Rectal smooth muscle tissue (tissue), 1 donor: Measurements from ENCODE around the gene SAMHD1.
A peak's percentile ranks its signal among the peaks of the same experiment; 100 is the strongest.
"Not testable (repeated sequence)": the region's sequence is repeated elsewhere in the genome, so short reads cannot be mapped to it uniquely, and the experiment has no call there.

Source experiments
- H3K27ac ChIP-seq: one replicate; pipeline ENCODE4 v1.7.0; 2013; ENCODE audit warnings: low read depth, low read length, inconsistent platforms
- H3K27me3 ChIP-seq: one replicate; pipeline ENCODE4 v1.7.0; 2013; ENCODE audit warnings: low read length; ENCODE audit not compliant: control insufficient read depth, insufficient read depth
- H3K36me3 ChIP-seq: one replicate; pipeline ENCODE4 v1.7.0; 2013; ENCODE audit warnings: low read length; ENCODE audit not compliant: control insufficient read depth, insufficient read depth
- H3K4me1 ChIP-seq: one replicate; pipeline ENCODE4 v1.7.0; 2013; ENCODE audit warnings: low read length; ENCODE audit not compliant: control insufficient read depth, insufficient read depth
- H3K4me3 ChIP-seq: one replicate; pipeline ENCODE4 v1.7.0; 2013; ENCODE audit warnings: low read length
- H3K9ac ChIP-seq: one replicate; pipeline ENCODE4 v1.7.0; 2013; ENCODE audit warnings: low read length

SAMHD1 gene

DNA sequence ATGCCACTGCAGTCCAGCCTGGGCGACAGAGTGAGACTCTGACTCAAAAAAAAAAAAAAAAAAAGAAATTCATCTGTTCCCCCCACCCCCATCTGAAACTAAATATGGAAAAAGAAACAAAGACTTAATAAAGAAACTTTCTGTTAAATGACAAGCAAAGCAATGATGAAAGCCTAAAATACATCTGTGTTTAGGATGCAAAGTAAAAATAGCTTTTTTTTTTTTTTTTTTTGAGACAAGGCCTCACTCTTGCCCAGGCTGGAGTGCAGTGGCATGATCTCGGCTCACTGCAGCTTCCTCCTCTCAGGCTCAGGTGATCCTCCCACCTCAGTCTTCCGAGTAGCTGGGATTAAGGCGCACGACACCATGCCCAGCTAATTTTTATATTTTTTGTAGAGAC lies 76.4 kb downstream of the SAMHD1 start:
- H3K27me3 ChIP-seq, H3K27ac ChIP-seq, H3K9ac ChIP-seq, H3K4me1 ChIP-seq, H3K4me3 ChIP-seq, H3K36me3 ChIP-seq: not testable (repeated sequence)

DNA sequence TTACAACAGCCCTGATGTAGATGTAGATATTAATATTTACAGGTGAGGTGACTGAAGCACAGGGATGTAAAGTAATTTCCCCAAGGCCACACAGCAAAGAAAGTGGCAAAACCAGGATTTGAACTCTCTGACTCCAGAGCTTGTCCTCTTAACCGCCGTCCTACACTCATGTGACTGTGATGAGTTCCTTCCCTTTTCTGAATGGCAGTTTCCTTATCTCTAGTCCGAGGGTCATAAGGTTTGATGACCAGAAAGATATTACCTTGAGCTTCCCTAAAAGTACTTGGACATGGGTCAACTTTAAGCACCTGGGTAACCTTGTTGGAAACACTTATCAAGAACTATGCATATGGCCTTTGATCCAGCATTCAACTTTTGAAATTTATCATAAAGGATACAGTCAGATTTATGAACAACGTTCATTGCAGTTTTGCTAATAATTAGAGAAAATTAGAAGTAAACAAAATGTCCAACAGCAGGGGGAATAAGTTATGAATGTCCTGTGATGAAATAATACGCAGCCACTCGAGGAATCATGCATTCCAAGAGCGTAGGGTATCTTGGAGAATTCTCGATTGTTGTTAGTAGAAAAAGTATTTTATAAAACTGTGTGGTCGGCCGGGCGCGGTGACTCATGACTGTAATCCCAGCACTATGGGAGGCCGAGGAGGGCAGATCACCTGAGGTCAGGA lies 77.9 kb downstream of the SAMHD1 start:
- H3K36me3 ChIP-seq, result no peaks in the 10 kb centered on the region
- no peak overlapping the region for H3K27ac ChIP-seq
- no peaks in the 10 kb centered on the region for H3K4me1 ChIP-seq
- H3K27me3 ChIP-seq, result no peaks in the 10 kb centered on the region
- H3K9ac ChIP-seq, result no peak overlapping the region
- no peak overlapping the region for H3K4me3 ChIP-seq

- no peaks in the 10 kb centered on the region for H3K27me3 ChIP-seq
- H3K36me3 ChIP-seq, result no peaks in the 10 kb centered on the region
- no peaks in the 10 kb centered on the region for H3K4me1 ChIP-seq
- H3K4me3 ChIP-seq, result no peak overlapping the region
- no peak overlapping the region for H3K27ac ChIP-seq
- H3K9ac ChIP-seq, result no peak overlapping the region
These were observed 78.7 kb downstream of the SAMHD1 start for GRCh38 chr20:36872852-36873251.

DNA sequence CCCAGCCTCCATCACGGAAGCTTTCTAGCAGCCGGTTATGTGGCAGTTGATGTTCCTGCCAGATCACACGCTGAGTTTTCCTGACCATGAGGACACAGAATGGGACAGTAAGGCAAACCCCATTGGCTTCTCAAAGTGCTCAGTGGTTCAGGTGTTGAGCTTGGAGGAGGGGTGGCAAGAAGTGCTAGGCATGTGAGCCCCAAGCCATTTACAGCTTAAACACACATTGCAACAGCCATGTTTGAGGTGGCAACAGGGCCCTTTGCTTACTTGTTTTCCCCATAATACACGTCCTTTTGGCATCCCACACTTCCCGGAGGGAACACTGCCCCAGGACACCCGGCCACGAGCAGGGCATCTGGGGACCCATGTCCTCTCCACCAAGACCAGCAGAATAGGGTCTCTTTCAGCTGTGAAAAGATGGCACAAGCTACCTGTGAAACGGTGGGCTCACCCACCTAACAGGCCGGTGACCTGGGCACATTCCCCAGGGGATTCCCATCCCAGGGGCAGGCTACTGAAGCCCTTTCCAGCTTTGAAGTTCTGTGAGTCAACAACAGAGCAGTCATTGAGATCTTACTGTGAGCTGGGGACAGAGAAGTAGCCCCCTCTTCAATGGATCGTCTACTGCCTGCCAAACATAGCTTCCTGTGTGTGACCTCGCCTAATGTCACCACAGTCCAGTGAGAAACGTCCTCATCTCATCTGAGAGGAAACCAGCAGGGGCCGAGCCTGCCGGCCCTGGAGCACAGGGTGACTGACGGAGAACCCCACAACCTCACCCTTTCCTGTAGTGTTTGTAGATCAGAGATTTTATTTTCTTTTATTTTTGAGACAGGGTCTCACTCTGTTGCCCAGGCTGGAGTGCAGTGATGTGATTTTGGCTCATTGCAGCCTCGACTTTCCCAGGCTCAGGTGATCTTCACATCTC lies 79.6 kb downstream of the SAMHD1 start:
- no peaks in the 10 kb centered on the region for H3K36me3 ChIP-seq
- no peak overlapping the region for H3K9ac ChIP-seq
- H3K27ac ChIP-seq, result no peak overlapping the region

DNA sequence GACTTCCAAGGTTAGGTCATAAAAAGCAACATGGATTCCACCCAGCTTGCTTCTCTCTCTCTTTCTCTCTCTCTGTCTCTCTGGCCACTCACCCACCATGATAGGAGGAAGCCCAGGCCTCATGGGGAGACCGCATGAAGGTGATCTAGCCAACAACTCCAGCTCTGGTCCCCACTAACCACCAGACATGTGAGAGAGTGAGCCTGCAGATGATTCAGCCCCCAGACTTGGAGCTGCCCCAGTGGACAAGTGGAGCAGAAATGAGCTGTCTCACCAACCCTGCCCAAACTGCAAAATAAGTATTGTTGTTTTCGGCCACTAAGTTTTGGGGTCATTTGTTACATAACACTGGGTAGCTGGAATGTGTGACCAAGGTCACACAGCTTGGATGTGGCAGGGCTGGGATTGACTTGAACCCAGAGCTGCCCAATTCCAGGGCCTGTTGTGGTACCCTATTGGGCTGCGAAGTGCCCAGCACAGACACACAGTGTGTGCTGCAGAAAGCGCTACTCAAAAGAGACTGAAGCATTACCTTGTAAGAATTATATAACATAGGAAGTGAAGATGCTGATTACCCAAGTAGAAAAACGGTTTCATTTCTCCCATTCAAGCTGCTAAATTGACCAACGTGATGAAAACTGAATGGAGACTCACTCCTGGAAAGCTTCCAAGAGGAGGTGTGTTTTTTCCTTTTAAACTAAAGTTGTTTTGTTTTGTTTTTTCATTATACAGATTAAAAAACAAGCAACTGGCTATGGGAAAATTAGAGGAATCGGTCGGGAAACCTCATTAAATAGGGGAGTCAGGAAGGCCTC lies 84.6 kb downstream of the SAMHD1 start:
- Histone ChIP-seq H3K36me3 (no peaks in the 10 kb centered on the region), H3K4me3 (no peak overlapping the region), H3K4me1 (peaks cover under 1% of the 10 kb centered on the region), H3K27ac (no peak overlapping the region), H3K9ac (no peak overlapping the region), H3K27me3 (no peaks in the 10 kb centered on the region)

More for the DNA sequence above, 79.6 kb downstream of the SAMHD1 start:
- H3K27me3 ChIP-seq, result no peaks in the 10 kb centered on the region
- no peak overlapping the region for H3K4me3 ChIP-seq
- no peaks in the 10 kb centered on the region for H3K4me1 ChIP-seq

GRCh38 chr20:36866164-36866563 lies 85.3 kb downstream of the SAMHD1 start:
- H3K27ac ChIP-seq, result no peak overlapping the region
- H3K4me3 ChIP-seq, result no peak overlapping the region
- peaks cover 7% of the 10 kb centered on the region for H3K4me1 ChIP-seq
- no peak overlapping the region for H3K9ac ChIP-seq
- no peaks in the 10 kb centered on the region for H3K27me3 ChIP-seq
- H3K36me3 ChIP-seq, result no peaks in the 10 kb centered on the region

GRCh38 chr20:36865861-36866149 lies 85.7 kb downstream of the SAMHD1 start:
- Histone ChIP-seq H3K27ac (no peak overlapping the region), H3K27me3 (no peaks in the 10 kb centered on the region), H3K36me3 (no peaks in the 10 kb centered on the region), H3K4me3 (no peak overlapping the region), H3K4me1 (peaks cover 11% of the 10 kb centered on the region), H3K9ac (no peak overlapping the region)

GRCh38 chr20:36865076-36865860 lies 86.2 kb downstream of the SAMHD1 start:
- peaks cover 16% of the 10 kb centered on the region for H3K4me1 ChIP-seq
- no peak overlapping the region for H3K4me3 ChIP-seq
- no peaks in the 10 kb centered on the region for H3K36me3 ChIP-seq
- no peak overlapping the region for H3K9ac ChIP-seq
- H3K27ac ChIP-seq, result no peak overlapping the region
- H3K27me3 ChIP-seq, result no peaks in the 10 kb centered on the region

- H3K4me3 ChIP-seq, result peak overlapping the region; percentile 64
- no peaks in the 10 kb centered on the region for H3K36me3 ChIP-seq
- H3K27me3 ChIP-seq, result no peaks in the 10 kb centered on the region
- peaks cover 24% of the 10 kb centered on the region for H3K4me1 ChIP-seq
- H3K9ac ChIP-seq, result peak overlapping the region; percentile 16
- peak overlapping the region; percentile 95 for H3K27ac ChIP-seq
These were observed 88.4 kb downstream of the SAMHD1 start for GRCh38 chr20:36862857-36863668.

DNA sequence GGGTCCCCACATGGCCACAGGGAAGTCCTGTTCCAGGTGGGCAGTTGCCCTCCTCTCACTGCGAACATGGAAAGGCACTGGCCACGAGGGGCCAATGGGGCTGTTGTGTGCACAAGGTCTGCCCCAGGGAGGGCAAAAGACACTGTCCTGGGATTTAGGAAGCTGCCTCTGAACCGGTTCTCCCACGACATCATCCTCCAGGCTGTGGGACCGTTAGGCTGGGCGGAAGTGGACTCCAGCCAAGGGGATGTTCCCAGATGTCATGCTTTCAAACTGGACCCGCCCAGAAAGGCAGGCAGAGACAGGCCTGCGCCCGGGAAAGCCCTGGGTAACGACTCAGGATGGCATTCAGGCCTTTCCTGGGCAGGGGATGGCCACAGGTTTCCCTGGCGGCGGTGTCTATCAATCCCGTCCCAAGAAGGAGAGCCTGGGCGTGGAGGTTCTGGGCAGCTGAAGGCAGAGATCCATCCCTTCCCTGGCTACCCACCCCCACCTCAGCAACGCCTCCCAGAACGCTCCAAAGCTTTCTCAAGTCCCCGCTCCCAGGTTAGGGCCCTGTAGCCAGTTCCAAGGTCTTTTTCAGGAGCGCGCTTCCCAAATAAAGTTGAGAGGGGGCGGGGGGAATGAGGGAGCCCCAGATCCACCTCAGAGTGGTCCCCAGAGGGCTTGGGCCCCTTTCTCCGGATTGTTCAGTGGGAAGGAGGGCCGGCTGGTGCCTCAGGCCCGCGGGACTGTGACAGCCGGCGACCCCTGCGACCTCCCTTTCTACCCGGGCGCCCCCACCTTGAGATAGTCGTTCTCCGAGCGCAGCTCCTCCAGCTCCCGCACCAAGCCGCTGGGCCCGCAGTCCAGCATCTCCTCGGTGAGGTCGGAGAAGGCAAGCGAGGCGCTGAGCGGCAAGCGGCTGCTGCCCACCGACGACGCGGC lies 89.4 kb downstream of the SAMHD1 start:
- peaks cover 27% of the 10 kb centered on the region for H3K4me1 ChIP-seq
- H3K27me3 ChIP-seq, result no peaks in the 10 kb centered on the region
- H3K27ac ChIP-seq, result peak overlapping the region; percentile 95
- peak overlapping the region; percentile 64 for H3K4me3 ChIP-seq
- H3K9ac ChIP-seq, result peak overlapping the region; percentile 49
- H3K36me3 ChIP-seq, result no peaks in the 10 kb centered on the region

DNA sequence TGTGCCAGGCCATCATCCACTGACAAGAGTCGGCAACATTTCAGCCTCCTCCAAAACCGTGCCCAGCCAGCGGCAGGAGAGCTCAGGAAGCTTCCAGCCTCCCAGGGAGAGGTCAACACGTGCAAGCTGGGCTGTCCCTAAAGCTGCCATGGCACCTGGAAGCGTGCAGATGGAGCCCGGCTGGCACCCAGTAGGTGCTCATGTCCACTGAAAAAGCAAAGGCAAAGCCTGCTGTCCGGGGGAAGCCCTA lies 90.0 kb downstream of the SAMHD1 start:
- Histone ChIP-seq H3K36me3 (no peaks in the 10 kb centered on the region), H3K9ac (peak overlapping the region; percentile 39), H3K4me1 (peaks cover 33% of the 10 kb centered on the region), H3K27me3 (no peaks in the 10 kb centered on the region), H3K4me3 (peak overlapping the region; percentile 64), H3K27ac (peak overlapping the region; percentile 95)
